ENCODE results near the gene TIAL1. TPM values are rescaled to one million over a fixed set of nuclear protein-coding genes. Genes with fewer than 3 reads are reported as not detected.

TIAL1 gene, protein sequence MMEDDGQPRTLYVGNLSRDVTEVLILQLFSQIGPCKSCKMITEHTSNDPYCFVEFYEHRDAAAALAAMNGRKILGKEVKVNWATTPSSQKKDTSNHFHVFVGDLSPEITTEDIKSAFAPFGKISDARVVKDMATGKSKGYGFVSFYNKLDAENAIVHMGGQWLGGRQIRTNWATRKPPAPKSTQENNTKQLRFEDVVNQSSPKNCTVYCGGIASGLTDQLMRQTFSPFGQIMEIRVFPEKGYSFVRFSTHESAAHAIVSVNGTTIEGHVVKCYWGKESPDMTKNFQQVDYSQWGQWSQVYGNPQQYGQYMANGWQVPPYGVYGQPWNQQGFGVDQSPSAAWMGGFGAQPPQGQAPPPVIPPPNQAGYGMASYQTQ
- 100 to 1,000 TPM; 138 to 152 TPM for total RNA-seq

DNA sequence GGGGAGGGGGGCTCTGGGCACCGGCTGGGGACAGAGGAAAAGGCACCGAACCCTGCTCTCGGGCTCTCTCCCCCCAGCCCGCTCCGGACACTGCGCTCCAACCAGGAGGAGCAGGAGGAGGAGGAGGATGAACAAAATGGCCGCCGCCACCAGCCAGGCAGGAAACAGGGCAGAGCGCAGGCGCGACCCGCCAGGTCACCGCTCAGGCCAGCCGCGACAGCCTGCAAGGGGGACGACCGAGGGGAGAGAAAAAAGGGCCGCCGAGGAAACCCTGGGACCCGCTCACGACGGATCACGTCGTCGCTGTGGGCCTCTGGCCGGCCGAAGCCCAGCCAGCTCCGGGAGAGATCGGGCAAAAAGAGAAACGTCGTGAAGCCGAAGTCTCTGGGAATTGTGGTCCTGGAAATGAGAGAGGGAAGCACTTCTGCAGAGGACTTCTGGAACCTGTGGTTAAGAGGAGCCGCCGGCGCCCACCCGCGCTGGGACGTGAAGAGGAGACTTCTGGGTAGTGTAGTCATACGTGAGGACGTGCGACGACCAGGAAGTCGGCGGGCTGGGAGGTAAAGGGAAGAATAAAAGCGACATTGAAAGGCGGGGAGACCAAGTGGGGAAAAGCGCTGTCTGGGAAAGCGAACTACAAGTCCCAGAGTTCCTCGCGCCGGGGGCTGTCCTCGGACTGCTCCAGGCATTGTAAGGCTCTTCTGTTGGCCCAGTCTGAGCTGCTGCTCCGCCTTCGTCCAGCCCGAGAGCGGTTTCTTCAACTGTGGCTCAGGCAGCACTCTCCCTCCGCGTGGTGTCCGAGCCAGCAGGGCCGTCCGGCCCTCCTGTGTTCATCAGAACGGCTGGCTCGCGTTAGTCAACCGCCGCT is at the start of gene TIAL1:
Gene TIAL1, minus strand, starts transcription at position 428 of the 868 bp plus-strand sequence. CDS start 499 bp downstream, outside the sequence.
- Mint-ChIP-seq H3K4me1 (ENCODE audit: low read depth in 2 of 2) (peaks cover 46 to 47% of the 10 kb centered on the region in 2 donors), H3K4me3 (peak within 1 kb of the TSS; percentile 89), H3K27ac (peak within 1 kb of the TSS; percentile 88 to 96), H3K9me3 (no peaks in the 10 kb centered on the region), H3K36me3 (peaks cover 21% of the 10 kb centered on the region), H3K27me3 (no peaks in the 10 kb centered on the region)
- ATAC-seq = peak; percentile 93 to 95
- peak; percentile 97 for DNase-seq (ENCODE audit: low spot score)

DNA sequence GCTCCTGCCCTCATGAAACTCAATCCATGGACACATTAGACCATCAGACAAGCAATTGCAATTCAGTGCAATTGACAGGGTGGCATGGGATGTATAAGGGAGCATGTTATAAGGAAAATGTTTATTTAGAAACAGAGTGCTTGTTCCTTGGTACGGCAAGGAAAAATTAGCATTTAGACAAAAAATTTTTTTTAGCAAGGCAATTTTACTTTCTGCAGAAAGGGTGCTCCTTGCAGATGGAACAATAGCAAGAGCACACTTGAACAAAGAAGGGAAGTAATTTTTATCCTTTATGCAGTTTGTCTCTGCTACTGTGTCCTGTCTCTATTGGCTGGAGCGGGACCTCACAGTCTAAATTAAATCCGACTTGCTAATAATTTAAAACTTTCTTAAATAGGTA is 48.2 kb upstream of the TIAL1 start:
- Mint-ChIP-seq H3K9me3 (no peaks in the 10 kb centered on the region), H3K27ac (no peak overlapping the region), H3K36me3 (no peaks in the 10 kb centered on the region), H3K4me1 (ENCODE audit: low read depth in 2 of 2) (peaks cover 14 to 18% of the 10 kb centered on the region in 2 donors), H3K27me3 (peaks cover 10 to 16% of the 10 kb centered on the region in 2 donors), H3K4me3 (no peak overlapping the region)
- ATAC-seq (no peak), DNase-seq (ENCODE audit: low spot score) (no peak)

DNA sequence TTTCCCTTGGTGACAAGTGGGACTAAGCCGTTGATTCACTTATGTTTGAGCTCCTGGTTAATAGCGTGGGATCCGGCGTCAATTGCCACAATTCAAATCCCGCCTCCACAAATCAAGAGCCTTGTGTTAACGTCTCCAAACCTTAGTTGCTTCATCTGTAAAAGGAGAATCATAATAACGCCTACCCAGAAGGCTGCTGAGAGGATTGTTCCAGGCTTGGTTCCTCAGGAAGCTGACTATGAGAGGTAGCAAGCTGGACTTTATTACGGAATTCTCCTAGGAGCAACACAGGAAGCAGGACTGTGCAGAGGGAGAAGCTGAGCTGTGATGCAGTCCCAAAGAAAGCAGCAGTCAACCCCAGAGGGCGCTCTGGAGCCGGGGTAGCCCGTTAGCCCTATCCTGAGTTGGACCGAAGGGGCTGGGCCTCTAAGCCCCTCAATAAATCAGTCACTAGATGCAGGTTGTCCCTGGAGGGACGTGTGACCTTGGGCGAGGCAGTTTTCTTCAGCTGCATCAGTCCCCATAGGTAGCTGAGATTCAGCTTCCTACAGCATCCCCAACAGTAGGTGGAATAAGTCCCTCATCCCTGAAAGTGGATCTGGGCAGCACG is 47.5 kb upstream of the TIAL1 start:
- no peak for ATAC-seq
- no peak for DNase-seq (ENCODE audit: low spot score)
- no peaks in the 10 kb centered on the region for H3K9me3 Mint-ChIP-seq
- no peak overlapping the region for H3K27ac Mint-ChIP-seq
- H3K4me3 Mint-ChIP-seq = no peak overlapping the region
- H3K36me3 Mint-ChIP-seq = no peaks in the 10 kb centered on the region
- peaks cover 10 to 11% of the 10 kb centered on the region in 2 donors for H3K27me3 Mint-ChIP-seq
- peaks cover 14 to 15% of the 10 kb centered on the region in 2 donors for H3K4me1 Mint-ChIP-seq (ENCODE audit: low read depth in 2 of 2)

DNA sequence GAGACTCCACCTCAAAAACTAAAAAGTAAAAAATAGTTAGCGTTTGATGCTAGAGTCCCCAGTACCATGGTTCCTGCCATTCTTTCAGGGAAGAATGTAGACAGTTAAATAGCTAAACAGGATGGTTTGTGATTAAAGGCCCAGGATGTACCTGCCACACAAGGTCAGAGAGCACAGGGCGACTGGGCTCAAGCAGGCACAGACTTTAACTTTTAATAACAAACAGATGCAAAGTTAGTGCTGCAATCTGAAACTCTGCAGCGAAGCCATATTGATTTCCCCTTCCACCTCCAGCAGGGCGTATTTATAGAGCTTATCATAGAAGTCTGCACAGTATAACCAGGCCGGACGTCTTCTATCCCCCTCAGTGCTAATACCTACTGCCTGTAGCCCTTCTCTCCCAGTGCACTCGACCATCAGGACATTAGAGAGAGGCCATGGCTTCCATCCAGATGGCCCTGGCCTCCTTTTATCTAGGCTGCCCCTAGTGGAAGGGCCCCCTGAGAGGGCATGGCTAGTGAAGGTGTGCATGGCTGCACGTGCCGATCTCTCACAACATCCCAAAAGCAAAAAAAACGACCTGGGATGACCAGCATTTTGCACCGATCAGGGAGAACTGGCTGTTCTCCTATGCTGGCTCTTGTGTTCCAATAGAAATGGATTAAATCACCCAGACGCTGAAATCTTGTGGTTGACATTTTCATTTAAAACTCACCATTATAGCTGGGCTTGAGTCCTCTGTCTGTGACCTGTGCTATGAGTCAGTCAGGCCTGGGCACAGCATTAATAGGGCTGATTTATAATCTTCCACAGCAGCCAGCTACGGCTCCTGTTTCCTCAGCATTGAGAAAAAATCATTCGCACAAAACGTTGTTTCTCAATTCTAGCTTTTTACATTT is 46.8 kb upstream of the TIAL1 start:
- ATAC-seq = no peak
- peaks cover 10% of the 10 kb centered on the region in 2 donors for H3K27me3 Mint-ChIP-seq
- no peaks in the 10 kb centered on the region for H3K9me3 Mint-ChIP-seq
- DNase-seq (ENCODE audit: low spot score) = no peak
- H3K4me1 Mint-ChIP-seq (ENCODE audit: low read depth in 2 of 2) = peaks cover 14 to 15% of the 10 kb centered on the region in 2 donors
- H3K27ac Mint-ChIP-seq = no peak overlapping the region
- no peak overlapping the region for H3K4me3 Mint-ChIP-seq
- H3K36me3 Mint-ChIP-seq = no peaks in the 10 kb centered on the region

DNA sequence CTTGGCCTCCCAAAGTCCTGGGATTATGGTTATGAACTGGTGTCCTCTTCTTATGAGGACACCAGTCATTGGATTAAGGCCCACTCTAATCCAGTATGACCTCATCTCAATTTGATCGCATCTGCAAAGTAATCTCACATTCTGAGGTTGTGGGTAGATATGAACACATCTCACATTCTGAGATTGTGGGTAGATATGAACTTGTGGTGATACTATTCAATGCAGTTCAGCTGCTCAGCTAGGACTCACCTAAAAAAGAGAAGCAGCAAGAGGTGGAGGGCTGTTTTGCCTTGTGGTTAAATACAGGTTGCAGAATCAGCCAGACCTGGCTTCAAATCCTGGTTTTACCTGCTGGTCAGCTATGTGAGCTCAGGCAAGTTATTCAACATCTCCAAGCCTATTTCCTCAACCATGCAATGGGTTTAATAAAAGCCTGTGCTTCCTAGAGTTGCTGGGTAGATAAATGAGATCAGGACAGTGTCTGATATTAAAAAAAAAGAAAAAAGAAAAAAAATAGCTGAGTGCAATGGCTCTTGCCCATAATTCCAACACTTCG is 45.9 kb upstream of the TIAL1 start:
- Mint-ChIP-seq H3K27me3 (peaks cover 10% of the 10 kb centered on the region in 2 donors), H3K27ac (no peak overlapping the region), H3K4me3 (no peak overlapping the region), H3K4me1 (ENCODE audit: low read depth in 2 of 2) (peaks cover 14 to 15% of the 10 kb centered on the region in 2 donors), H3K9me3 (no peaks in the 10 kb centered on the region), H3K36me3 (no peaks in the 10 kb centered on the region)
- no peak for DNase-seq (ENCODE audit: low spot score)
- peak in 1 of 2 donors; percentile 71 for ATAC-seq

DNA sequence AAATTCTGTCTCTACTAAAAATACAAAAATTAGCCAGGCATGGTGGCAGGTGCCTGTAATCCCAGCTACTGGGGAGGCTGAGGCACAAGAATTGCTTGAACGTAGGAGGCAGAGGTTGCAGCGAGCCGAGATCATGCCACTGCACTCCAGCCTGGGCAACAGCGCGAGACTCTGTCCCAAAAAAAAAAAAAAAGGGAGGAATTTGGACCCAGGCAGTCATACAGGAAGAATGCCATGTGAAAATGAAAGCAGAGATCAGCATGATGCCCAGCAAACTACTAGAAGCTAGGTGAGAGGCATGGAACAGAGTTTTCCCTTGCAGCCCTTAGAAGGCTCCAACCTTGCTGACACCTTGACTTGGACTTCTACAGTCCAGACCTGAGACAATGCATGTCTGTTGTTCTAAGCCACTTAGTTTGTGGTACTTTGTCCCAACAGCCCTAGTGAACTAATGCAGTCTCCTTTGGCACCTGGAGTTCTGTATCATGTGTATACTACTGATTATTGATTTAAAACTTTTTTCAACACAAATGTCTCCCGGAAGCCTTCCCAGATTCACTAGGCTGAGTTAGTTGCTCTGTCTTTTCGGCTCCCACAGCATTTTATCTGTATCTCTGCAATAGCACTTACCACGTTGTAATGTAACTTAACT is 44.2 kb upstream of the TIAL1 start:
- peaks cover 5 to 9% of the 10 kb centered on the region in 2 donors for H3K27me3 Mint-ChIP-seq
- no peak overlapping the region for H3K27ac Mint-ChIP-seq
- H3K4me3 Mint-ChIP-seq = no peak overlapping the region
- DNase-seq (ENCODE audit: low spot score) (no peak), ATAC-seq (no peak)
- no peaks in the 10 kb centered on the region for H3K9me3 Mint-ChIP-seq
- no peaks in the 10 kb centered on the region for H3K36me3 Mint-ChIP-seq
- H3K4me1 Mint-ChIP-seq (ENCODE audit: low read depth in 2 of 2) = peaks cover 14 to 15% of the 10 kb centered on the region in 2 donors

DNA sequence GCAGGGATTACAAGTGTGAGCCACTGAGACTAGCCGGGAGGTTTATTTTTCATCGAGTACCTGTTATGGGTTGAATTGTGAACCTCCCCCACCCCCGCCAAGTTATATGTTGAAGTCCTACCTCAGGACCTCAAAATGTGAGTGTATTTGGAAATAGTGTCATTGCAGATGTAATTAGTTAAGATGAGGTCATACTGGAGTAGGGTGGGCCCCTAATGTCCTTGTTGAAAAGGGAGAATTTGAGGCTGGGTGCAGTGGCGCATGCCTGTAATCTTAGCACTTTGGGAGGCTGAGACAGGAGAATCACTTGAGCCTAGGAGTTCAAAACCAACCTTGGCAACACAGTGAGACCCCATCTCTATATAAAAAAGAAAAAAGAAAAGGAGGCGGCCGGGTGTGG is 43.6 kb upstream of the TIAL1 start:
- ATAC-seq (no peak), DNase-seq (ENCODE audit: low spot score) (no peak)
- Mint-ChIP-seq H3K36me3 (no peaks in the 10 kb centered on the region), H3K27me3 (peaks cover 0 to 7% of the 10 kb centered on the region in 2 donors), H3K4me1 (ENCODE audit: low read depth in 2 of 2) (peaks cover 14 to 15% of the 10 kb centered on the region in 2 donors), H3K9me3 (no peaks in the 10 kb centered on the region), H3K4me3 (no peak overlapping the region), H3K27ac (no peak overlapping the region)

DNA sequence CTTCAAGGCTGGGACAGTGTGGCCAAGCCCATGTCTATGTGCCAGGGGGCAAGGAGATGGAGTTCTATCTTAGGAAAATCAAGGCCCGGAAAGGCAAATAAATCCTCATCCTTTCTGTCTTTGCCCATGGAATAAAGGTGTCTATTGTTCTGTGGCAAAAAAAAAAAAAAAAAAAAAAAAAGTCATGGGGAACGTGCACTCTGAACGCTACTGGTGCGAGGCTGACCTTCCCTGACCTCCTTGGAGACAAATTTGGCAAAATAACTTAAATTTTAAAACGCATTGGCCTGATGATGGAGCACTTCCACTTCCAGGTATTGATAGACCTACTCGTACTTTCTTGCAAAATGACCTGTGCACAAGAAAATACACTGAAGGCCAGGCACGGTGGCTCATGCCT is 42.2 kb upstream of the TIAL1 start:
- ATAC-seq = no peak
- no peak for DNase-seq (ENCODE audit: low spot score)
- H3K4me3 Mint-ChIP-seq = no peak overlapping the region

DNA sequence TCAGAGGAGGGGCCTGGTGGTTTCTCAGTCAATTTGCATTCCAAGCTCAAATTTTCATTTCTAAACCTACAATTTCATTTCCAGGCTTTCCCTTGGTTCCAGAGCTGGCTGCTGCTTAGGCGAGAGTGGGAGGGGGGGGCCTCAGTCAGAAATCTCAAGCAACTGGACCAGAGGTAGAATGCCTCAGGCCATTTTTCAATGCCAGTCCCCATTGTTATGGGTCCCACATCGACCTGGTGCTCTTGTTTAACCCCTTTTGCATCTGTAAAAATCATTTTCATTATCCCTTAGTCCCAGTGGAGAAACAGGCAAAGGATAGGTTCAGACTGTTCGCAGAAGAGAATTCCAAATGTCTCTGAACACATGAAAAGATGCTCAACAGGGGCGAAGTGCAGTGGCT is 40.9 kb upstream of the TIAL1 start:
- Mint-ChIP-seq H3K36me3 (no peaks in the 10 kb centered on the region), H3K4me1 (ENCODE audit: low read depth in 2 of 2) (peaks cover 5% of the 10 kb centered on the region in 2 donors), H3K27me3 (peaks cover 0 to 7% of the 10 kb centered on the region in 2 donors), H3K9me3 (no peaks in the 10 kb centered on the region), H3K27ac (no peak overlapping the region), H3K4me3 (no peak overlapping the region)
- no peak for DNase-seq (ENCODE audit: low spot score)
- ATAC-seq = no peak

More for the DNA sequence above, 42.2 kb upstream of the TIAL1 start:
- Mint-ChIP-seq H3K27ac (no peak overlapping the region), H3K9me3 (no peaks in the 10 kb centered on the region), H3K4me1 (ENCODE audit: low read depth in 2 of 2) (peaks cover 14 to 15% of the 10 kb centered on the region in 2 donors), H3K36me3 (no peaks in the 10 kb centered on the region), H3K27me3 (peaks cover 0 to 7% of the 10 kb centered on the region in 2 donors)

DNA sequence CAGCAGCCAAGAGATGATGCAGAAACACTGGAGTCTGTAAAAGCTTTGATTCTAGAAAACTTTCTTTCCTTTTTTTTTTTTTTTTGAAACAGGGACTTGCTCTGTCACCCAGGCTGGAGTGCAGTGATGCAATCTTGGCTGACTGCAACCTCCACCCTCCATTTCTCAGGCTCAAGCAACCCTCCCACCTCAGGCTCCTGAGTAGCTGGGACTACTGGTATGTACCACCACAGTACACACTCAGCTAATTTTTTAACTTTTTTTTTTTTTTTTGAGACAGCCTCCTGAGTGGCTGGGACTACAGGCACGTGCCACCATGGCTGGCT is 37.4 kb upstream of the TIAL1 start:
- Mint-ChIP-seq H3K4me1 (ENCODE audit: low read depth in 2 of 2) (no peaks in the 10 kb centered on the region), H3K9me3 (no peaks in the 10 kb centered on the region), H3K27me3 (no peaks in the 10 kb centered on the region)

DNA sequence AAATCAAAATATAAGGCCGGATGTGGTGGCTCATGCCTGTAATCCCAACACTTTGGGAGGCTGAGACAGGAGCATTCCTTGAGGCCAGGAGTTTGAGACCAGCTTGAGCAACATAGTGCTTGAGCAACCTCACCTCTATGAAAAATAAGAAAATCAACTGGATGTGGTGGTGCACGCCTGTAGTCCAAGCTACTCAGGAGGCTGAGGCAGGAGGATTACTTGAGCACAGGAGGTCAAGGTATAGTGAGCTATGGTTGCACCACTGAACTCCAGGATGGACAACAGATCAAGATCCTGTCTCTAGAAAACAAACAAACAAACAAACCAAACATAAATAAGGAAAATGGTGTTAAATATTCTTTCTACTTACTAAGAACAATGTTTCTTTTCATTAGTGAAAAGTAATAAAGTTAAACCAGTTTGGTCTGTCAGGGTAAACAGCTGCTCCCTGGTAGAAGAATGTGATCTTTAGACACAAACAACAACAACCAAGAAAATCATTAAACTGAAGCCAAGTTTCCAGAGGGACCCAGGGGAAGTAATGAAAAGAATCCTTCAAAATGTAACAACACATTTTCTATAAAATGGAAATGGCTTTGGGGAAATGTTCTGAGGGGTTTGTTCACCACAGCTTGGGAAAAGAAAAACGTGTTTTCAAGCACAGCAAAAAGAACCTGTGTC is 36.9 kb upstream of the TIAL1 start:
- no peak for ATAC-seq
- H3K9me3 Mint-ChIP-seq = no peaks in the 10 kb centered on the region
- no peak overlapping the region for H3K27ac Mint-ChIP-seq
- no peaks in the 10 kb centered on the region for H3K27me3 Mint-ChIP-seq
- no peak for DNase-seq (ENCODE audit: low spot score)
- H3K4me1 Mint-ChIP-seq (ENCODE audit: low read depth in 2 of 2) = no peaks in the 10 kb centered on the region
- no peaks in the 10 kb centered on the region for H3K36me3 Mint-ChIP-seq
- H3K4me3 Mint-ChIP-seq = no peak overlapping the region

More for the DNA sequence above, 37.4 kb upstream of the TIAL1 start:
- Mint-ChIP-seq H3K36me3 (no peaks in the 10 kb centered on the region), H3K27ac (no peak overlapping the region), H3K4me3 (no peak overlapping the region)
- ATAC-seq (no peak), DNase-seq (ENCODE audit: low spot score) (no peak)

DNA sequence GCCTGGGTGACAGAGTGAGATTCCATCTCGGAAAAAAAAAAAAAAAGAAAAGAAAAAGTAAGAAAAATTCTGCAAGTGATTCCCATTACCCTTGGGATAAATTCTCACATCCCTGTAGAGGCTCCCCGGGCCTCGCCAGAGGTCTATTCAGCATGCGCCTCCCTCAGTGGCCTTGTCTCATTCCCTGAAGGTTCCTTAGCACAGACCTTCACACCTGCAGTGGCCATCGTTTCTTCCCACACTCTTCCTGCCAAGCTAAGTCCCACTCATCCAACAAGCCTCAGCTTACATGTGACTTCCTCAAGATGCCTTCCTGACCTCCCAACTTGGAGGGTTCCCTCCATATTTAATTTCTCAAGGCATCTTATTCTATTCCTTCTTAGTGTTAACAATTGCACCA is 33.5 kb upstream of the TIAL1 start:
- DNase-seq (ENCODE audit: low spot score) (no peak), ATAC-seq (no peak)
- Mint-ChIP-seq H3K9me3 (no peaks in the 10 kb centered on the region), H3K27ac (no peak overlapping the region), H3K36me3 (no peaks in the 10 kb centered on the region), H3K4me3 (no peak overlapping the region), H3K27me3 (no peaks in the 10 kb centered on the region), H3K4me1 (ENCODE audit: low read depth in 2 of 2) (no peaks in the 10 kb centered on the region)

All from natural killer cell treated with Interleukin-12 subunit alpha and Interleukin-12 subunit beta and Interleukin-15 and Interleukin-18, amount 100 ng/mL, for 72 hours (primary cell).